Gastroesophageal sphincter (tissue), 3 donors: ENCODE data around the gene ZNF804A.

Experiments used
- CTCF ChIP-seq, 4 experiments: fragments of 200-600 bp in 2 of 4; fragments of 450-650 bp in 2 of 4; sonication (generic) in 1 of 4; IDR thresholded peaks; one replicate each; pipeline ENCODE4 v1.5.1; 2017 to 2019; ENCODE audit warnings: antibody characterized with exemption in 4 of 4, mild to moderate bottlenecking in 2 of 4, moderate library complexity in 2 of 4
- EP300 ChIP-seq: sonication (generic); formaldehyde crosslinking; IDR thresholded peaks from one replicate; pipeline ENCODE4 v1.6.1; 2017; ENCODE audit warnings: antibody characterized with exemption, mild to moderate bottlenecking

DNA sequence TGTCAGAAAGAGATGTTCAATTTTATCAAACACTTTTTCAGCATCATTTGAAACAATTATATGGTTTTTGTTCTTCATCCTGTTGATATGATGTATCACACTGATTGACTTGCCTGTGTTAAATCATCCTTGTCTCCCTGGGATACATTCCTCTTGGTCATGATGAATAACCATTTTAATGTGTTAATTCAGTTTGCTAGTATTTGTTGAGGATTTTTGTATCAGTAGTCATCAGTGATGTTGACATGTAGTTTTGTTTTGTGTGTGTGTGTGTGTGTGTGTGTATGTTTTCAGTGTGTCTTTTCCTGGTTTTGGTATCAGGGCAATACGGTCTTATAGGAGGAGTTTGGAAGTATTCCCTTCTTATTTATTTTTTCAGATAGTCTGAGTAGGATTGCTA is 325.4 kb downstream of the ZNF804A start:
- TF ChIP-seq EP300 = no peak
- TF ChIP-seq CTCF (IDR thresholded peaks at IDR 0.05) = no peak
